Activated T-cell treated with anti-CD3 and anti-CD28 coated beads for 48 hours (primary cell): Measurements from ENCODE around the gene SIM2.

Experiments used
- DNase-seq: peaks from one replicate; pipeline ENCODE4 v3.0.0-alpha.2; 2020; ENCODE audit warnings: low read depth

SIM2 gene

DNA sequence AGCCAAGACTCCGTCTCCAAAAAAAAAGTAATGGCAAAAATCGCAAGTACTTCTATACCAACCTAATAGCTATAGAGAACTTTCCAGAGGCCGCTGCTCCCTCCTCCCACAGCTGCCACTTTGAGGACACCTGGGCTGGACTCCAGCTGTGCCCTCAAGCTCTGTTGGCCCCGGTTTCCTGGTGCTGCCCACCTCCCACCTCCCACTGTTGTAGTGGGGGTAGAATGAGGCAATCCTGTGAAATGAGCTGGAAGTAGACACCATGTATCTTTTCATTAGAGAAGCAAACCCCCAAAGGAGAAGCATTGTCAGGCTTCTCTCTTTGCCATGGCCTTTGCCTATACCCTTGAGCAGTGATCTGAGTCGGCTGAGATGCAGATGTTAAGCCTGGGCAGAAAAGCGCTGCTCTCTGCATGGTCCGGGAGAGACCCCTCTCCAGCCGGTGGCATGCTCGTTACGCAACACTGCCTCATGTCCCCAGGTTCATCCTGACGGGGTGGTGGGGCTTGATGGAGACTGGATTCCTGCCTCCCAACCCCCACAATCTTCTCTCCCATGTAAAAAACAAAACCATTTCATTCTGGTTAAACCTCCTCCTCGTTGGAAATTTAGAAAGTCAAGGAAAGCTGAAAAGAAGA, 39.7 kb downstream of the SIM2 start:
- no peak for DNase-seq

DNA sequence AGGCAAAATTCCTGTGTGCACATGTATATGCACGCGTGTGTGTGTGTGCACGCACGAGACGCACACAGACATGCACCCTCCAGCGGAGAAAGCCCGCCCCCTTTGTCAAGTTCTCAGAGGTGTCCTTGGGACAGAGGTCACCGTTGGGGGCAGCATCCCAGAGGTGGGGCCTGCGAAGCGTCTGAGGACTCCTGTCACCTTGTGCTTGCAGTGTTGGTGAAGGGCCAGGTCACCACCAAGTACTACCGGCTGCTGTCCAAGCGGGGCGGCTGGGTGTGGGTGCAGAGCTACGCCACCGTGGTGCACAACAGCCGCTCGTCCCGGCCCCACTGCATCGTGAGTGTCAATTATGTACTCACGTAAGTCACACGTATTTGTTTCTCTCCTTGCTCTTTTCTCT, 42.6 kb downstream of the SIM2 start:
- DNase-seq: no peak

DNA sequence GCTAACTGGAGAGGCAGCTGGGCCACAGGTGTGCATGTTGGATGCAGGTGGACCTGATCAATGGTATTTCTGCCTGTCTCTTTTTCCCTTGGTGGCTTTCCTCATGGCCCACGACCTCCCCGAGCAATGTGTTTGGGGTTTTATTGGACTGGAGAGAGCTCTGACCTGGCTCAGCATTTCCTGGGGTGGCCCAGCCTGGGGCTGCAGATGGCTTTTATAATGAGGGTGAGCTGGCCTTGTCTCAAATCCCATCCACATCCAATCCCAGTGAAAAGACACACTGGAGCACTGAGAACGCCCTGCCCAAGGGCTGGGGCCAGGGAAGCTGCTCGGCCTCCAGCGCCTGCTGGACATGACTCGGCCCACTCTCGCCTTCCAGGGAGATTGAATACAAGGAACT, 44.1 kb downstream of the SIM2 start:
- DNase-seq: no peak

DNA sequence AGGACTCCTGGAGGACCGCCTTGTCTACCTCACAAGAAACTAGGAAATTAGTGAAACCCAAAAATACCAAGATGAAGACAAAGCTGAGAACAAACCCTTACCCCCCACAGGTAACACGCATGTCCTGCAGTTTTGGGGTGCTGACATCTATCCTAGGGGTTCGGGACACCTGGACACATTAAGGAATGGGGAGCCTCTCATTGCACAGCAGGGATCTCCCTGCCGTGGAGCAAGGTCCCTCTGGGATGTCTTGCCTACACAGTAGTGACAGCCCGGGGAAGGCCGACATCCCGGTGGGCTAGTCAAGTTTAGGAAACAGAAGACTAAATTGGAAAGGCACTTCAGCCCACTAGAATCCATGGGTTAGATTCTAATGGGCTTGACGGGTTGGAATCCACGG, 44.5 kb downstream of the SIM2 start:
- no peak for DNase-seq

DNA sequence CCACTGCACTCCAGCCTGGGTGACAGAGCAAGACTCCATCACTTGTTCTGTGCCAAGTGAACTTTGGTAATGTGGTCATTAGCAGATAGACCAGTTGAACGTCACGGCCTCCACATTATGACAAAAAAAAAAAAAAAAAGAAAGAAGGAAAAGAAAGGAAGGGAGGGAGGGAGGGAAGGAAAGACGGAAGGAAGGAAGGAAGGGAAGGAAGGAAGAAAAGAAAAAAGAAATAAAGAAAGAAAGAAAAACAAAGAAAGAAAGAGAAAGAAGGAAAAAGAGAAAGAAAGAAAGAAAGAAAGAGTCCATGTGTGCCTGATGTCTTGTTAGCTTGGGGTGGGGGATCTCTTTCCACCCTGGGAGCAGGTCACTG, 45.3 kb downstream of the SIM2 start:
- no peak for DNase-seq

DNA sequence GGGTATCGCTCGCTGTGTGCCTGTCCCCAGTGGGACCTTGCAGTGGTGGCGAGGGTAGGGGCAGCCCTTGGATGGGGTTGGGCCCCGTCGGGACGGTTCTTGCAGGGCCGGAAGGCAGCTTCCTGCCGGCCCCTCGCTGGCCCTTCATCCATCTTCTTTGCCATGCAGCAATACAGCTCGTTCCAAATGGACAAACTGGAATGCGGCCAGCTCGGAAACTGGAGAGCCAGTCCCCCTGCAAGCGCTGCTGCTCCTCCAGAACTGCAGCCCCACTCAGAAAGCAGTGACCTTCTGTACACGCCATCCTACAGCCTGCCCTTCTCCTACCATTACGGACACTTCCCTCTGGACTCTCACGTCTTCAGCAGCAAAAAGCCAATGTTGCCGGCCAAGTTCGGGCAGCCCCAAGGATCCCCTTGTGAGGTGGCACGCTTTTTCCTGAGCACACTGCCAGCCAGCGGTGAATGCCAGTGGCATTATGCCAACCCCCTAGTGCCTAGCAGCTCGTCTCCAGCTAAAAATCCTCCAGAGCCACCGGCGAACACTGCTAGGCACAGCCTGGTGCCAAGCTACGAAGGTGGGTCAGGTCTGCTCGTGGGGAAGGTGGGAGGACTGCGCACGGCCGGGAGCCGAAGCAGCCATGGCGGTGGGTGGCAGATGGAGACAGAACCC, 45.8 kb downstream of the SIM2 start:
- DNase-seq: no peak

DNA sequence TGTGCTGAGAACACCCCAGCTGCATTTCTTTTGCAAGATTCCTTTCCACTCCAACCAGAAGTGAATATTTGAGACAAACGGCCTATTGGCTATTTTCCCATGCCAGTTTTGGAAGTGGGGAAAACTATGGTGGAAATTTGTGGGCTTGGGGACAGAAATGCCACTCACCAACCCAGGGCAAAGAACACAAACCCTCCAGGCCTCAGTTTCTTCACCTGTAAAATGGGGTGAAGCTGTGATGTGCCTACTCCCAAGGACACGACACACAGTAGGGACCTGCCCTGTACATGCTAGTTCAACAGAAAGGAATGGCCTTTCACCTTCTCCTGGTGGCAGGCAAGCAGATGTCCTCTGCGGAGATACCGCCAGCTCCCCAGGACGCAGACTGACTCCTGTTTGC, 46.5 kb downstream of the SIM2 start:
- DNase-seq: no peak

DNA sequence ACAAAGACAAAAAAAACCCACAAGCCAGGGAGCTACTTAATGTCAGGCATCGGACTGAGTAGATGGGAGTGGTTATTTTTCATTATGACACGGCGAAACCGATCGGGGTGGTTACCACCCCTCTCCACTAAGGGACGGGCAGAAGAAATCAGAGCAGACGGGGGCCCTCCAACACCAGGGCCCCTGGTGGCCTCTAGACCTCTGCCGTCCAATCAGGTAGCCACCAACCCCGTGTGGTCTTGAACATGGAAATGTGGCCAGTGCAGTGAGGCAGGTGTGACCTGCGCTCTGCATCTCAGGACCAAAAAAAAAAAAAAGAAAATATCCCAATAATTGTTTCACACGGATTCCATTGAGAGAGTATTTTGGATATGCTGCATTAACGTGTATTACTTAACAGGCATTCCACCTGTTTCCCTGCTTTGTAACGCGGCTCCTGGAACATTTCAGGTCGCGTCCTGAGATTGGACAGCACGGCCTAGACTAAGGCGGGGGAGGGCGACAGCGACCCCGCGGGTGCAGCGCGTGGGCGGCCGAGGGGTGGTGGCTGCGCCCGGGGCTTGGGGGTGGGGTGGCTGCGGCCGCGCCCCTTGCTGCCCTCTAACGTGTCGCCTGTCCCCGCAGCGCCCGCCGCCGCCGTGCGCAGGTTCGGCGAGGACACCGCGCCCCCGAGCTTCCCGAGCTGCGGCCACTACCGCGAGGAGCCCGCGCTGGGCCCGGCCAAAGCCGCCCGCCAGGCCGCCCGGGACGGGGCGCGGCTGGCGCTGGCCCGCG, 48.3 kb downstream of the SIM2 start:
- DNase-seq: peak; percentile 6

DNA sequence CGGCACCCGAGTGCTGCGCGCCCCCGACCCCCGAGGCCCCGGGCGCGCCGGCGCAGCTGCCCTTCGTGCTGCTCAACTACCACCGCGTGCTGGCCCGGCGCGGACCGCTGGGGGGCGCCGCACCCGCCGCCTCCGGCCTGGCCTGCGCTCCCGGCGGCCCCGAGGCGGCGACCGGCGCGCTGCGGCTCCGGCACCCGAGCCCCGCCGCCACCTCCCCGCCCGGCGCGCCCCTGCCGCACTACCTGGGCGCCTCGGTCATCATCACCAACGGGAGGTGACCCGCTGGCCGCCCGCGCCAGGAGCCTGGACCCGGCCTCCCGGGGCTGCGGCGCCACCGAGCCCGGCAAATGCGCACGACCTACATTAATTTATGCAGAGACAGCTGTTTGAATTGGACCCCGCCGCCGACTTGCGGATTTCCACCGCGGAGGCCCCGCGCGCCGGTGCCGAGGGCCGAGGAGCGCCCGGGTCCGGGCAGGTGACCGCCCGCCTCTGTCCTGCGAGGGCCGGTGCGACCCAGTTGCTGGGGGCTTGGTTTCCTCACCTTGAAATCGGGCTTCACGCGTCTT, 49.0 kb downstream of the SIM2 start:
- DNase-seq: peak; percentile 69

DNA sequence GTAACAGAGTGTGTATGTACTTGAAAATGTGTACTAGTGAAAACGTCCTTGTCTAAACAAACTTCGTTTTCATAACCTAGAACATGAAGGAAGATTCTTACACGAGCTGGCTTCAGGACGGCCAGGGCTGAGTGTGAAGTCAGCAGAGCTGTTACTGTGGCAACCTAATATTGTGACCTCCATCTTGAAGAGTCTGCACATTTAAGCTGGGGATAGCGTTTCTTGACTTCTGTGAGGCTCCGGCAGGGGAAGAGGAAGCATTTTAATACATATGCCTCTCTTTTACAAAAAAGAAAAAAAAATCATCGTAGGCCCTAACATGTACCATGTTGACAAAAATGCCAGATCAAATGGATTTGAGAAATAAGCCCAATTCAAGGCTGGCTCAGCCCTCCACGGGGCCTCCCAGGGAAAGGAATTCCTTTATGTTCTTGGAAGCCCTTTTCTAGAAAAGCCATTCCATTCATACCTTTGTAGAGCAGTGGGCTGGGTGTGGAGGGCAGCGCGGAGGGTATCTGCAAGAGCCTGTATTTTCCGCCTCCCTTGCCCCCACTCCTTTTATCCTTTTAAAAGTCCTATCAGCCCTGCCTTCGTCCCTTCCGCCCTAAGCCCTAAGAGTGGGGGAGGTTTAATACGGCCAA, 51.1 kb downstream of the SIM2 start:
- no peak for DNase-seq

DNA sequence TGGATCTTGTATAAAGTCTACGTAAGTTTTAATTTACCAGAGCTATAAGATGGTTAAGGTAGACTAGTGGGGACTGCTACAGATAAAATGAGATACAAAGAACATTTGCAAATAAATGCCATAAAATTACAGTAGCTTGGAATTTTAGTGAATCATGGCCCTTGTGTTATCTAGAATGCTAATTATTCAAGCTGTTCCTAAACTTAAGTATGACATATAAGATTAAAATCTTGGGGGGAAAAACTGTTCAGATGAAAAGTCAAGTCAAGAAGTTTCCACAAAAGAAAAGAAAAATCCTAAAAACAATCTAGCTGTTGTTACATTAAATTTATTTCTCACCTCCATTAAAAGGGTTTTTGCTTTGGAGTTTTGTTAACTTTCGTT, 51.7 kb downstream of the SIM2 start:
- DNase-seq: no peak

DNA sequence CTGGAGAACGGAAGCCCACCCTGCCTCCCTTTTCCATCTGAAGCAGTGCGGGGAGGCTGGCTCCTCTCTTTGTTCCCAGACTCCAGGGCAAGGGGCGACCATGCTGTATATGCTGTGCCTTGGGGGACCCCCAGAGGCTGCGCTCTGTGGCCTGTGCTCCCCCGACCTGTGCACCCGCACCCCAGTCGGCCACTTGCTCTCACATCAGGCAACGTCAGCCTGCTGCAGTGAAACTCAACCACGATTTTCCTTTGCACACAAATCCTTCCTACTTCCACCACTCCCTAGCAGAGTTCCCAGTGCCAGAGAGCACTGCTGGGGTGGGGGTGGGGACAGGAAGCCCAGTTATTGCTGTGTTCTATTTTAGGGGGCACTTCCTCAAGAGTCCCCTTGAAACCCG, 52.5 kb downstream of the SIM2 start:
- DNase-seq: no peak

DNA sequence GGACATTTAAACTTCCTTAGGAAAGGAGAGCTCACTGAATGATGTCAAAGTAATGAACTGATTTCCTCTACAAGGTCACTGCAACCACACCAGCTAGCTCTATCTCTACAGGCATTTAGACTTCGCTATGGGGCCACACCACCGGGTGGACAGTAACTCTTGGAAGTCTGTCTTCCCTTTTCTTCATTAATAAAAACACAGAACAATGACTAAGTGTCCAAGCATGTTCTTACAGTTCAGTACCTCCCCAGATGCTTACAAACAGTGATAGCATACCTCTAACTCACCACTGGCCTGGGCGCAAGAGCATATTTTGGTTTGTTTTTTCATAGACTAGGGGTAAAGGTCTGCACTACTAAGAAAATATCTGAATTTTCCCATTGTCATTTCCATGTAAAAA, 54.6 kb downstream of the SIM2 start:
- no peak for DNase-seq

DNA sequence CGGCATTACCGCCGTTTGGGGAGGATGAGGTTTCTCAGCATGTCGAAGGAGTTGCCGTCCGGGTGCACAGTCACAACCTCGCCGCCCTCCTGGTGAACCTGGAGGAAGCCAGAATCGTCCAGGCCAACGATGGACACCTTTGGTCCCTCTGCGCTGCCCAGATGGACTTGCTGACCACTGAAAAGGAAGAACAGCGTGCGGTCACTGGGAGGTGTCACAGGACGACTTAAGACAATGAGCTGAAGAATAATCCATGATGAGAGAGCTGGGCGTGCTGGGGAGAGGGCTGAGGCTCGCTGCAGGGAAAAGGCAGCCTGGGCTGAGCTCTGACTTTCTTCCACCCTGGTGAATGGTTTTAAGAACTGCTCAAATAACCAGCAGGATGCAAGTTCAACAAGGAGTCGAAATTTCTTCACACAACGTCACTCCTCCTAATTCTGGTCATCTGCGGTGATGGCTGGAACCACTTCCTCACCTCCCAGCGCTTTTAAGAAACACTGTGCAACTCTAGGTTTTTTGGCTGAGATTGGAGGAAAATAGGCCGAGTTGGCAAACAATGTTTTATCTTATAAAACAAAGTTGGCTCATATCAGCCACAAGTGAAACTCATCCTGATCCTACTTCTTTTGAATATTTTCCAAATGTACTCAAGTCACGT, 55.5 kb downstream of the SIM2 start:
- no peak for DNase-seq

DNA sequence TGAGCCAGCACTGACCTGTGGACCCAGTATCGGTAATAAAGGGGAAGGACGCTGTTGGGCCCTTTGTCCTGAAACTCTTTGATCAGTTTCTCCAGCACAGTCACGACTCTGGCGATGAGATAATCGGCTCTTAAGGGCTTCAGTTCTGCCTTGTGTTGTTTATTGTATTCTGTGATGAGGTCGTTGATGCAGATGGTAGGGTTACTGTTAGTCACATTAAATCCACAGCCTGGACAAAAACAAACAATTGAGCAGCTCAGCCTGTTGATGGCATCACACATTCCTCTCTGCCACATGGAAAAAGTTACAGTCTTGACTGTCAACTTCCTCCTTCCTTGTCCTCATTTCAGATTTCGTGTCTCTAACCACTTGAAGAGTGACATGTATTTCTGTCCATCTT, 57.6 kb downstream of the SIM2 start:
- DNase-seq: no peak

DNA sequence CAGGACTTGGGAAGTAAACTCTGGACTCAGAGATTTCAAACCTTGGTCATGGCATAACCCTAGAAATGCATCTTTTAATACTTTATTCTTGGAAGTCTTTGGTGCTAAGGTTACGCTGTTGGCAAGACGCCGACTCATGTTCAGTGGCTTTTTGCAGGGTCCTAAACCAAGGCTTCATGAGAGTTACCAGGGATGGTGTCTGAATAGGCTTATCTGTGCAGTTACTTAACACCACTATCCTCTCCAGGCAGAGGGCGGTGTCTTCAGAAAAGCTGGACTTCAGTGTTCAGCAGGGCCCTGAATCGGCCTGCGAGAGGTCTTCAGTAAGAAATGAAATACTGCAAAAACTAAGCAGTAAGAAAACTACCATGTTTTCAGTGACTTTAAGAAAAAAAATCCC, 58.3 kb downstream of the SIM2 start:
- no peak for DNase-seq

DNA sequence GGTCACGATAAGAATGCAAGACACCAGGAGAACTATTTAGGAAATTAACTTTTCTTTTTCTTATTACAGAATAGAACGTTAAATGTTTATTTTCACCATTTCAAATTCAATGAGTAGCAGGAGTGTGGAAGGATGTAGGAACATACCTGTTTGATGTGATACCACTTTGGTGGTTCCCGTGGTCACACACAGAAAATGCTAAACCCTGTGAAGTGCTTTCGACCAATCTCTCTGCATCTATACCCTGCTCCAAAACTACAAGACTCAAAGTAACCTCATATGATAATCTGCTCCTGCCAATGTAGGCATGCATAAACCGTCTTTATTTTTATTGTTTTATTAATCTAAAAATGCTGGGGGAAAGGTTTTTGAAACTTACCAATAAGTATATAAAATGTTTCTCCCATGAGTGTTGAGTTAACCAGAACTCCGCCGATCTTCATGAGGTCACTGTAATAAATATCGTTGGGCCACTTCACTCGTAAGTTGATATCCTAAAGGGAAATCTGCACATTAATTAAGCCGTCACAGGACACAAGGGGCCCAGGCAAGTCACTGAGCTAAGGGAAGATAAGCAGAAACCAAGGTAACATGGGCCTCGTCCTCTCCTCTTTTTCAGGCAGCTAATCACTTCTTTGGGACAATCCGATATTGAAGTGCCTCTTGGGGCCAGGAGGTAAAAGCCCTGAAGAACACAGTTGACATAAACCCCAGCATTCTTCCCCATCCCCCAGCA, 60.6 kb downstream of the SIM2 start:
- no peak for DNase-seq

DNA sequence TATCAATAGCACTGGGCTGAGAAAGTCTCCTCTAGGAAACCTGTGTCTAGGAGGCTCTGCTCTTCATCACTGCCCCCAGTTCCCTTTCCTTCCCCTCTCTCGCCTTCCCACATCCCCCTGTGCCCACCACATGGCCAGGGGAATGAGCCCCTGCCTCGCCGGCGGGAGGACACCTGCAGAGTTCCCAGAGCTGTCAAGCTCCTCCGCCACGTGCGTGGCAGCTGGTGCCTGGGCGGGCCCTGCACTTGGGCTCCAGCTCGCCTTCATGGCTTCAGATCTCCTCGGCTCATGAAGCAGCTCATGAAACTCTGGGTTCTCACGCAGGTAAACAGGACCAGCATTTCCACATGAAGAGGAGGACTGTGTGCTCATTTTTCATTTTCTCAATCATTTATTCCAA, 62.8 kb downstream of the SIM2 start:
- no peak for DNase-seq

DNA sequence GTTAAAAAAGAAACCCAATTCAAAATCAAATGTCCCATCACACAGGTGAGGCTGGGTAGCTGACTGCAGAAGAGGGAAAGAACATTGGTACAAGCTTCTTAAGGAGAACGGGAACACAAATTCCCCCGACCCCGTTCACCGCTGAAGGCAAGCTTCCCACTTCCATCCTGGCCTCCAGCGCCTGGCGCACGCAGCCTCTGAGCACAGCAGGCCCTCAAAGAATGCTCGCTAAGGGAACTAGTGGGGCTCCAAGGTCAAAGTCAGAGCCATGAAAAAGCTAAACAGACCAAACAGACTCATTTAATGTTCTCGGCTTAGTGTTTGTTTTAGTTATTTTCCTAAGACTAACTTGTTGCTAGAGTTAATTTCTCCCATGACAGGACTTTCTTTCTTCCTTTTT, 63.7 kb downstream of the SIM2 start:
- no peak for DNase-seq

DNA sequence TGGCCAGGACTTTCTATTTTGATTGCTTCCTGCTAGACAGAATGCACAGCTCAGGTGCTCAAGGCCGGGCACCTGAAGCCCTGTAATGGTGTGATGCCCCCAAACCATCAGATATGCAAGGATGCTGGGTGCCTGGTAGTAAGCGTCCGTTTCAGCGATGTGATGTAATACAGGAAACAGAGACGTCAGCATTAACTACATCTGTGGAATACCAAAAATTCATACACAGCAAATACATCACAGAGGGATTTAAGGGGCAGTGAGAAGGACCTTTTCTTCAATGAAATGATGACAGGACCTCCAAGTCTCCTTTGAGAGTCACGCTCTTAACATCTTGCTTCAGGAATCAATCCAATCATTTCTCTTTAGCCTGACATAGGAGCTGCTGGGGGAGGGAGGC, 64.4 kb downstream of the SIM2 start:
- DNase-seq: no peak

DNA sequence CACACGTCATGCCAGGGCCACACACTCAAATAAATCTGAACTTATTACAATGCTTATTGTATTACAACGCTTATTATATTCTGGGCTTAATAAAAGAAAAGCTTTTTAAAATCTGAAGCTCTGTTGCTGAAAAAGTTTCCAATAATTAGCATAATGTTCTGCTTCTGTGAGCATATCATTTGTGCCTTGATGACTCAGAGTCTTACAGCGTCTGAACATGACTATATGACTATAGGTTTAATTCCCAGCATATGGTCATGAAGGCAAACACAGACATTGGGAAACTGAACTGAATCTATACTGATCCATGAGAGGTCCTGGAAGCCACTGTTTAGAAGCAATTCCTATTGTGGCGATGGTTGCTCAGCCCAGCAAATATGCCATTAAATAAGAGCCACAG, 66.3 kb downstream of the SIM2 start:
- no peak for DNase-seq

DNA sequence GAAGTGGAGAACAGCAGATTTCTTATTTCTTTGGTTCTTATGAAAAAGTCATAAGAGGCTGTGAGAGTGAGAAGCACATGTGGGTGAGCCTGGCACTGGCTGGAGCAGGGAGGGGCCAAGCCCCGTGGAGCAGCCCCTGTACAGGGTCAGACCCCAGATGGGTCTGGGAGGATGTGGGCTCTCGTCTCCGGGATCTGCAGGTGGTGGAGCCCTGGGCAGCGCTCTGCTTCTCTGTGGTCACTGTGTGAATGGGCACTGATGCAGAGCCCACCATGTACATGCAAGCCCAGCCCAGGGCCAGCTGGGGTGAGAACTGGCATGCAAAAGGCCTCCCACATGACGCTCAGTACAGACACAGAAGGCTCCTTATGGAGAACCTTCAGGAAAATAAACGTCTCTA, 67.6 kb downstream of the SIM2 start:
- no peak for DNase-seq
